Stomach (tissue), 4 donors: ENCODE data around the gene NAALAD2.

Source experiments
- CTCF ChIP-seq, 7 experiments: fragments of 450-650 bp in 4 of 7; fragments of 200-600 bp in 3 of 7; sonication (generic) in 3 of 7; IDR thresholded peaks; one replicate each; pipeline ENCODE4 v1.5.1; 2016 to 2019; ENCODE audit warnings: antibody characterized with exemption in 7 of 7, control low read depth in 2 of 7, mild to moderate bottlenecking in 1 of 7
- POLR2A ChIP-seq, 4 donors: fragments of 450-650 bp; IDR thresholded peaks; one replicate each; pipeline ENCODE4 v1.6.1; 2016; ENCODE audit warnings: antibody characterized with exemption in 4 of 4, control low read depth in 2 of 4, mild to moderate bottlenecking in 1 of 4, moderate library complexity in 1 of 4
- POLR2AphosphoS5 ChIP-seq, 3 donors: sonication (generic); formaldehyde crosslinking; IDR thresholded peaks; one replicate each; pipeline ENCODE4 v1.6.1; 2016; ENCODE audit warnings: antibody characterized with exemption in 3 of 3

DNA sequence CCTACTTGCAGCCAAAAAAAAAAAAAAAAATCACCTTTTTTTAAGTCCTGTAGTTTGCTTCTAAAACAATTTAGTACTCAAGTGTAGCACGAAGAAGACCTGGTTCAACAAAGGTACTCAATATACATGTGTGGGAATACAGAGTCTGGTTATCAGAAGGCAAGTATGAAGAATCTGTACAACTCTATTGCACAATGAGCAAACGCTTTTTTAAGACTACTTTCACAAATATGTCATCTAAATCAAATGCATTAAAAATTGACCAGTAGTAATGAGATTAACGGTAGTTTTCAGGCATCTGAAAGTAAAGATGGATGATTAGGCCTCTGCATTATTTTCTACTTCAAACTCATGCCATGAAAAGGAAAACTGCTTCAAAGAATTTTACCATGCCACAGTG lies 78.9 kb downstream of the NAALAD2 start:
- TF ChIP-seq CTCF (IDR thresholded peaks at IDR 0.05) (no peak), POLR2AphosphoS5 (IDR thresholded peaks at IDR 0.05) (no peak), POLR2A (IDR thresholded peaks at IDR 0.05) (no peak)
